Measurements from ENCODE around the gene SPRR5. TPM values are rescaled to one million over a fixed set of nuclear protein-coding genes. Genes with fewer than 3 reads are reported as not detected.

Gene SPRR5
- total and polyA plus RNA-seq, 9 of the 15 experiments (the other 6 are each of a cell fraction or from before 2014, with no cell fraction given), result not detected

GRCh38 chr1:152962876-152963415 is 15.9 kb downstream of the SPRR5 start (continued):
- TF ChIP-seq ZBTB40 (IDR thresholded peaks at IDR 0.05), result no peak
- no peak for TF ChIP-seq ZBTB40 (CRISPR knock-in tag; IDR thresholded peaks at IDR 0.05)

Data from K562 (cell line).